Calu3 (cell line): ENCODE measurements around the gene SHMT1. TPM values are rescaled to one million over a fixed set of nuclear protein-coding genes. Genes with fewer than 3 reads are reported as not detected.

Experiments used
- BruUV-seq: library from RNA; stranded (reverse); fragments of 400-500 nt; replicated peaks from 2 replicates; lab custom pipeline; 2021; lab: Mats Ljungman, UMichigan
- CTCF ChIA-PET: fragments of 300-600 bp; sonication (Branson Sonifier 250); formaldehyde crosslinking; loops from one replicate; lab custom pipeline; 2022; ENCODE audit warnings: antibody characterized with exemption; lab: Charles Lee
- DNase-seq: peaks from one replicate; pipeline ENCODE4 v3.0.0; 2022
- H3K27ac Mint-ChIP-seq: one replicate; pipeline ENCODE4 v1.8.0; 2022; ENCODE audit warnings: mixed read lengths; ENCODE audit not compliant: unreplicated experiment
- H3K27me3 Mint-ChIP-seq: one replicate; pipeline ENCODE4 v1.8.0; 2022; ENCODE audit warnings: mixed read lengths; ENCODE audit not compliant: unreplicated experiment
- H3K36me3 Mint-ChIP-seq: one replicate; pipeline ENCODE4 v1.8.0; 2022; ENCODE audit warnings: mild to moderate bottlenecking, moderate library complexity, mixed read lengths; ENCODE audit not compliant: insufficient read depth, unreplicated experiment
- H3K4me1 Mint-ChIP-seq: one replicate; pipeline ENCODE4 v1.8.0; 2022; ENCODE audit warnings: mild to moderate bottlenecking, low read depth, mixed read lengths; ENCODE audit not compliant: unreplicated experiment
- H3K4me3 Mint-ChIP-seq: one replicate; pipeline ENCODE4 v1.8.0; 2022; ENCODE audit warnings: mild to moderate bottlenecking, low read depth, moderate library complexity, mixed read lengths; ENCODE audit not compliant: unreplicated experiment
- H3K9me3 Mint-ChIP-seq: one replicate; pipeline ENCODE4 v1.8.0; 2022; ENCODE audit warnings: low read depth, mixed read lengths; ENCODE audit not compliant: unreplicated experiment
- CTCF ChIP-seq: fragments of 200-600 bp; IDR thresholded peaks from one replicate; pipeline ENCODE4 v1.8.0; 2022; ENCODE audit warnings: antibody characterized with exemption; ENCODE audit not compliant: unreplicated experiment
- intact Hi-C: fragments of 100-400 bp; cut with micrococcal nuclease; formaldehyde crosslinking; loops from one replicate; pipeline ENCODE4 v1.10.0; 2022; ENCODE audit not compliant: unreplicated experiment
- total RNA-seq: library from RNA; stranded (reverse); gene quantifications from 2 replicates; pipeline ENCODE4 v1.2.3, GENCODE V29; 2022

SHMT1 gene
- total RNA-seq, 1 experiment from 2014 or later, result 52.3 TPM

DNA sequence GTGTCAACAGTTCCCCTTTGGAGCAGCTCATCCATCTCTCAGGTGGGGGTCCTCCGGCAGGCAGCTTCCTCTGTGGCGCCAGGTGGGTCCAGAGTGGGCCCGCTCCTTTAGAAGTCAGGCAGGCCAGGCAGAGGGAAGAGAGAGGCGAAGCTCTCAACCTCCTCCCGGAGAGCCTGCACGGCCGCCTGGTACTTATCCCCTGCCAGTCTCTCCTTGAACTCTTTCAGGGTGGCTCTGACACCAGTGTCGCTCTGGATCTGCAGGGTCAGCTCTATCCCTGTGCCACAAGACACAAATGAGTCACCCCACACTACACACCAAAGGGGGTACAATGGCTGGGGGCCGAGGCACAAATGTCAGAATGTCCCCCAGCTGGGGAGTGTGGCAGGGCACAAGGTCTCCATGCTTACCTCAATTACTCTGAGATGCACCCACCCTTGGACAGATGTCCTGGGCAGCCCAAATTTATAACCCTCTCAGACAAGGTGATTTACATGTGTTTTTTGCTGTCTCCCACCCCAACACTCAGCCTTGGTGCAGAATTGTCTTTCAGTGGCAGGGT, 34.6 kb downstream of the SHMT1 start:
- CTCF ChIA-PET, result no interaction called here
- no peak overlapping the region for H3K4me3 Mint-ChIP-seq
- no TSS peak for BruUV-seq
- intact Hi-C loops, result no loop called here
- no peak for DNase-seq
- H3K27ac Mint-ChIP-seq, result no peak overlapping the region
- H3K36me3 Mint-ChIP-seq, result peaks cover 10% of the 10 kb centered on the region
- H3K9me3 Mint-ChIP-seq, result no peaks in the 10 kb centered on the region
- no peaks in the 10 kb centered on the region for H3K4me1 Mint-ChIP-seq
- no peak for TF ChIP-seq CTCF
- H3K27me3 Mint-ChIP-seq, result no peaks in the 10 kb centered on the region

DNA sequence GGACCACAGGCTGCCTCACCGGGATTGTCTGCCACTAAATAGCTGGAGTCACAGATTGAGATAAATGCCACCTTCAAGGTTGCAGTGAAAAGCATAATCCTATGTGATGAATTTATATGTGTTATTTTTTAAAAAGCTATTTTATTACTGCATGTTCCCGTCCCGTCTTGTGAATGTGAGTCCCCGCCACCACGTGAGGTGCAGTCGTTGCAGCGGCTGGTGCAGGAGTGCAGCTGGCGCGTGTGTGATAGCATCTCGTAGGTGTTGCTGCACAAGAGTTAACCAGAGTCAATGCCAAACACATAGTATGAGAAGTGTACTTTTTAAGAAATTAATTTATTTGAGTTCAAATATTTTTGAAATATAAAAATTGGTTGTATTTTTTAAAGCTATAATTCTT, 35.8 kb downstream of the SHMT1 start:
- no peak for DNase-seq
- CTCF ChIA-PET, result no interaction called here
- no peak for TF ChIP-seq CTCF
- H3K4me1 Mint-ChIP-seq, result no peaks in the 10 kb centered on the region
- H3K9me3 Mint-ChIP-seq, result no peaks in the 10 kb centered on the region
- H3K27ac Mint-ChIP-seq, result no peak overlapping the region
- BruUV-seq, result no TSS peak
- no peaks in the 10 kb centered on the region for H3K27me3 Mint-ChIP-seq
- intact Hi-C loops, result no loop called here
- H3K4me3 Mint-ChIP-seq, result no peak overlapping the region
- H3K36me3 Mint-ChIP-seq, result peaks cover 20% of the 10 kb centered on the region

DNA sequence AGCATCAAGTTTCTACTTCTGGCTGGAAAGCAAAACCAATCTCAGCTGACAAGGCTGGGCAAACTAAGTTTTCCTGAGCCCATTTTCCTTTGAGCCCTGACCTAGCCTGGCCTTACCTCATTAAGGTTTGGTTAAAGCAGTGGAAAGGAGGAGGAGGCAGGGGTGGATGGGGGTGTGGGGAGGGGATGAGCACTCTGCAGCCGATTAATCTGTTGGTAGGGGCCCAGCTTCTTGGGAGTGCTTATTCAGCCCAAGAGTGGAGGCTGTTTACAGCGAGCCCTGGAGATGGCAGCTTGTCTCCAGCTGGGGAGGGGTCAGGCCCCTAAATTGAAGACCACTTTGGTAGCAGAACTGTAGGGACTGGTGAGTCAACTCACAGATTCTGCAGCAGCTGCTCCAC, 36.3 kb downstream of the SHMT1 start:
- intact Hi-C loops, result no loop called here
- H3K4me1 Mint-ChIP-seq, result no peaks in the 10 kb centered on the region
- H3K27me3 Mint-ChIP-seq, result no peaks in the 10 kb centered on the region
- no peak for DNase-seq
- BruUV-seq, result no TSS peak
- CTCF ChIA-PET, result no interaction called here
- H3K9me3 Mint-ChIP-seq, result no peaks in the 10 kb centered on the region
- no peak for TF ChIP-seq CTCF
- no peak overlapping the region for H3K27ac Mint-ChIP-seq
- H3K36me3 Mint-ChIP-seq, result peaks cover 20% of the 10 kb centered on the region
- no peak overlapping the region for H3K4me3 Mint-ChIP-seq

DNA sequence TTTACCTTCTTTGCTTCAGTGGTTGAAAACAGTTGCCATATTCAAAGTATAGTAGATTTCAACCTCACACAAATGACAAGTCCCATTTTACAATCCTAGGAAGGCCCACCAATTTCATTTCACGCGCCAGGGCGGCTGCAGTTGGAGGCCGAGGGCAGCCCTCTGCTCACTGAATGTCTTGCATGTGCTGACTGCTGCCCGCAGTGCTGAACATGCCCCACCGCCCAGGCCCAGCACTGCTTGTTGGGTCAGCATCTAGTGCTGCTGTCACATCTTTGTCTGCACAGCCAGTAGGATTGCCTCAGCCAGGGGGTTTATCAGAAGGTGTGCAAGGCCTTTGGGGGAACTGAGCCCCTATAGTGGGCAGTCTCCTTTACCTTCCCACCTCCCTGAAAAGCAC, 36.8 kb downstream of the SHMT1 start:
- Mint-ChIP-seq H3K36me3 (peaks cover 20% of the 10 kb centered on the region), H3K4me3 (no peak overlapping the region), H3K4me1 (no peaks in the 10 kb centered on the region), H3K9me3 (no peaks in the 10 kb centered on the region), H3K27ac (no peak overlapping the region), H3K27me3 (no peaks in the 10 kb centered on the region)
- DNase-seq, result no peak
- intact Hi-C loops, result no loop called here
- CTCF ChIA-PET, result no interaction called here
- BruUV-seq, result no TSS peak
- TF ChIP-seq CTCF, result no peak
